ENCODE measurements around the gene CCNB1.
"Not testable (repeated sequence)": the region's sequence is repeated elsewhere in the genome, so short reads cannot be mapped to it uniquely, and the experiment has no call there.

The CCNB1 gene

DNA sequence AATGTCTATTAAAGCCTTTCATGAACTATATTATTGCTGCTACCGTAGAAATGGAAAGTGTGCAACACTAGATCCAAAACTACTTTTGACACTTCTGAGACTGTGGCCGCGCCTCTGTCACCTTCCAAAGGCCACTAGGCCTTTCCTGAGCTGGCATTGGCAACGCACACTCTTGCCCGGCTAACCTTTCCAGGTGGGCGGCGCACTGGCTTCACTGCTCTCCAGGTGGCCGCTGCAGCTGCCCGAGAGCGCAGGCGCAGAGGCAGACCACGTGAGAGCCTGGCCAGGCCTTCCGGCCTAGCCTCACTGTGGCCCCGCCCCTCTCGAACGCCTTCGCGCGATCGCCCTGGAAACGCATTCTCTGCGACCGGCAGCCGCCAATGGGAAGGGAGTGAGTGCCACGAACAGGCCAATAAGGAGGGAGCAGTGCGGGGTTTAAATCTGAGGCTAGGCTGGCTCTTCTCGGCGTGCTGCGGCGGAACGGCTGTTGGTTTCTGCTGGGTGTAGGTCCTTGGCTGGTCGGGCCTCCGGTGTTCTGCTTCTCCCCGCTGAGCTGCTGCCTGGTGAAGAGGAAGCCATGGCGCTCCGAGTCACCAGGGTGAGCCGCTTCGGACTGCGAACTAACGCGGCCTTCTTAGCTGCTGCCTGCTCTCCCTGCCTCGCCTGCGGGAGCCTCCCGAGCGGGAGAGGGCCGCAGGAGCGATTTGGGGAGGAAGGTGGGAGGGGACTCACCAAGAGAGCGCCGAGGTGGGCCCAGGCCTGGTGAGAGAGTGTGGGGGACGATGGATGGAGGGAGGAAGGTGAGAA, at the start of gene CCNB1:
Gene CCNB1 (plus strand): TSS at position 465 of the 807 bp plus-strand sequence. CDS start 113 bp downstream, at position 578.
- DNase-seq (ENCODE audit: low read depth), result peak; percentile 95

DNA sequence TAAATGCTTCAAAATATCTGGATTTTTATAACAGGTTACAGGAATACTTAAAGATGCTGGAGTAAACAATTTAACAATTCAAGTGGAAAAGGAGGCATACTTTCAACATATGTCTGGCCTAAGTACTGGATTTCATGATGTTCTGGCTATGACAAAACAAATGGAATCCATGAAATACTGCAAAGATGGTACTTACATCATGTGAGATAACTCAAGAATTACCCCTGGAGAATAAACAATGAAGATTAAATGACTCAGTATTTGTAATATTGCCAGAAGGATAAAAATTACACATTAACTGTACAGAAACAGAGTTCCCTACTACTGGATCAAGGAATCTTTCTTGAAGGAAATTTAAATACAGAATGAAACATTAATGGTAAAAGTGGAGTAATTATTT, 37.5 kb upstream of the CCNB1 start:
- no peak for DNase-seq (ENCODE audit: low read depth)

DNA sequence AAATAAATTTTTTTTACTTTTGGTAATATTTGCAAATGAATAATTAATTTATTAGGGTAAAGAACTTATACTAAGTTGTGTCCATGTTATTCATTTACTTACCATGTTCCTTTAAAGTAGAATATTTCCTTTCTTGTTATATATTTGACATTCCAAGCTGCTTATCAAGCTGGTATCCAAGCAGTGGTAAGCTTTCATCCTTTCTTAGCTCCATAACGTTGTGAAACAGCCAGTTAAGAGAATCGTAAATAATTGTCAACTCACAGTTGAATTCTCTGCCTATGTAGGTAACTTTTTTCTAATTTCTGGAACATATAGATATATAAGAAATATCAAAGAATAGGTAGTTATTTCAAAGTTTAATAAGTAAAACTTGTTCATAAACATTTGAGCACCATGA, 36.7 kb upstream of the CCNB1 start:
- no peak for DNase-seq (ENCODE audit: low read depth)

DNA sequence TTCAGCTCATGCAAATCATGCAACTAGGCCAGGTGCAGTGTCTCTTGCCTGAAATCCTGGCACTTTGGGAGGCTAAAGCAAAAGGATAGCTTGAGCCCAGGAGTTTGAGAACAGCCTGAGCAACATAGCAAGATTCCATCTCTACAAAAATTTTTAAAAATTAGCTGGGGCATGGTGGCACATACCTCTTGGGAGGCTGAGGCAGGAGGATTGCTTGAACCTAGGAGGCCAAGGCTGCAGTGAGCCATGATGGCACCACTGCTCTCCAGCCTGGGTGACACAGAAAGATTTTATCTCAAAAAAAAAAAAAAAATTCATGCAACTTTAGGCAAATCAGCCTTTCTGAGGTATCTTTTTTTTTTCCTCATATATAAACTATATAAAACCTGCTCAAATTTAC, 35.6 kb upstream of the CCNB1 start:
- no peak for DNase-seq (ENCODE audit: low read depth)

DNA sequence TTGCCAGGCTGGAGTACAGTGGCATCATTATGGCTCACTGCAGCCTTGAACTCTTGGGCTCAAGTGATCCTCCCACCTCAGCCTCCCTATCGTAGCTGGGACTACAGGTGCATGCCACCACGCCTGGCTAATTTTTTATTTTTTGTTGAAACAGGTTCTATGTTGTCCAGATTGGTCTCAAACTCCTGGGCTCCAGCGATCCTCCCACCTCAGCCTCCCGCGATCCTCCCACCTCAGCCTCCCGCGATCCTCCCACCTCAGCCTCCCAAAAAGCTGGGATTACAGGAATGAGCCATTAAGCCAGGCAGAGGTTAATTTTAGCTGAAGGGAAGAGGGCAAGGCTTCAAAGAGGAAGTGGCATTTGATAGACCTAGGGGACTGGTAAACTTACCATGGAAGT, 32.8 kb upstream of the CCNB1 start:
- DNase-seq (ENCODE audit: low read depth), result no peak

DNA sequence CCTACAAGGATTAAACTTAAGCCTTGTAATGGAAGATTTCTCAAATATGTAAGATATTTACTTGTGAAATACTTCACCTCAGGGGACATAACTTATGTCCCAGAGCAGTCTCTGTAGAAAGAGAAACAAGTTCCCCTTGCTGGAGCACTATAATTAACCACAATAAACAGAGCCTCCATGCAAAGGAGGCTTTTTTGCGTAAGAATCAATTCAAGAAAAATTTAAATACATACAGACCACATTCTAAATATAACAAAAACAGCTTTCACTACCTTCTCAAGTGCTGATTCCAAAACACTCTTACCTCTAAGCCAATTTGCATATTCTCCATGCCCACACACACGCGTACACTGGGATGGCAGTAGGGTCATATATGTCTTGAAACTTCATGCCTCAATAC, 30.7 kb upstream of the CCNB1 start:
- DNase-seq (ENCODE audit: low read depth), result no peak

DNA sequence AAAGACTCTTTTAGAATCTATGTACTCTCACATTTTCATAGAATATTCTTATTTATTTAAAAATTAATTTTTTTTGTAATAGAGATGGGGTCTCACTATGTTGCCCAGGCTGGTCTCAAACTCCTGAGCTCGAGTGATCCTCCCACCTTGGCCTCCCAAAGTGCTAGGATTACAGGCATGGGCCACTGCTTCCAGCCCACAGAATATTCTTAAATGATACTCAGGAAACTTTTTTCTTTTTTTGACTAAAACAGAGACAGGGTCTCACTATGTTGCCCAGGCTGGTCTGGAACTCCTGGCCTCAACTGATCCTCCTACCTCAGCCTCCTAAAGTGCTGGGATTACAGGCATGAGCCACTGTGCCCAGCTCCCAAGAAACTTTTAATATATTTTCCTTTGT, 29.7 kb upstream of the CCNB1 start:
- DNase-seq (ENCODE audit: low read depth), result not testable (repeated sequence)

DNA sequence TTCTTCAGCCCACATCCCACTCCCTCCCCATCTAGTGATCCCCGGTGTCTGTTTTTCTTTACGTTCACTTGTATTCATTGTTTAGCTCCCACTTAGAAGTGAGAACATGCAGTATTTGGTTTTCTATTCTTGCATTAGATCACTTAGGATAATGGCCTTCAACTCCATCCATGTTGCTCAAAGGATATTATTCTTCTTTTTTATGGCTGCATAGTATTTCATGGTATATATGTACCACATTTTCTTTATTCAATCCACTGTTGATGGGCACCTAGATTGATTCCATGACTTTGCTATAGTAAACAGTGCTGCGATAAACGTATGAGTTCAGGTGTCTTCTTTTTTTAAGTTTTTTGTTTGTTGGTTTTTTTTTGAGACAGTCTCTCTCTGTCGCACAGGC, 29.1 kb upstream of the CCNB1 start:
- DNase-seq (ENCODE audit: low read depth), result no peak

DNA sequence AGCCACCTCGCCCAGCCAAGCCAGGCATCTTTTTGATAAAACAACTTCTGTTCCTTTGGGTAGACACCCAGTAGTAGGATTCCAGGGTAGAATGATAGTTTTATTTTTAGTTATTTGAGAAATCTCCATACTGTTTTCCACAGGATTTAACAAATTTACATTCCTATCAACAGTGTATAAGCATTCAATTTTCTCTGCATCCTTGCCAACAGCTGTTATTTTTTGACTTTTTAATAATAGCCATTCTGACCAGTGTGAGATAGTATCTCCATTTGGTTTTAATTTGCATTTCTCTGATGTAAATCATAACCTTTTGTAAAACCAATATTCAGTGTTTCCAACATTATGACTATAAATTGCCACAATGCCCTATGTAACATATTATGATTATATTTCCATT, 28.2 kb upstream of the CCNB1 start:
- no peak for DNase-seq (ENCODE audit: low read depth)

DNA sequence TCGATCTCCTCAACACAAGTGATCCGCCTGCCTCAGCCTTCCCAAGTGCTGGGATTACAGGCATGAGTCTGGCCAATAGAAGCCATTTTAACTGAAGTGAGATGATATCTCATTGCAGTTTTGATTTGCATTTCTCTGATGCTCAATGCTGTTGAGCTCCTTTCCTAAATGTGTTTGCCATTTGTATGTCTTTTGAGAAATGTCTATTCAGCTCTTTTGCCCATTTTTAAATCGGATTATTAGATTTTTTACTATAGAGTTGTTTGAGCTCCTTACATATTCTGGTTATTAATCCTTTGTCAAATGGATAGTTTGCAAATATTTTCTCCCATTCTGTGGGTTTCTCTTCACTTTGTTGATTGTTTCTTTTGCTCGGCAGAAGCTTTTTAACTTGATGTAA, 26.7 kb upstream of the CCNB1 start:
- DNase-seq (ENCODE audit: low read depth), result not testable (repeated sequence)

DNA sequence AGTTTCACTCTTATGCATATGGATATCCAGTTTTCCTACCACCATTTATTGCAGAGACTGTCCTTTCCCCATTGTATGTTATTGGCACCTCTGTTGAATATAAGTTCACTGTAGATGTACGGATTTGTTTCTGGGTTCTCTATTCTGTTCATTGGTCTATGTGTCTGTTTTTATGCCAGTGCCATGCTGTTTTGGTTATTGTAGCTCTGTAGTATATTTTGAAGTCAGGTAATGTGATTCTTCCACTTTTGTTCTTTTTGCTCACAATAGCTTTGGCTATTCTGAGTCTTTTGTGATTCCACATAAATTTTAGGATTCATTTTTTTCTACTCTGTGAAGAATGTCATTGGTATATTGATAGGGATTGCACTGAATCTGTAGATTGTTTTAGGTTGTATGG, 26.1 kb upstream of the CCNB1 start:
- no peak for DNase-seq (ENCODE audit: low read depth)

DNA sequence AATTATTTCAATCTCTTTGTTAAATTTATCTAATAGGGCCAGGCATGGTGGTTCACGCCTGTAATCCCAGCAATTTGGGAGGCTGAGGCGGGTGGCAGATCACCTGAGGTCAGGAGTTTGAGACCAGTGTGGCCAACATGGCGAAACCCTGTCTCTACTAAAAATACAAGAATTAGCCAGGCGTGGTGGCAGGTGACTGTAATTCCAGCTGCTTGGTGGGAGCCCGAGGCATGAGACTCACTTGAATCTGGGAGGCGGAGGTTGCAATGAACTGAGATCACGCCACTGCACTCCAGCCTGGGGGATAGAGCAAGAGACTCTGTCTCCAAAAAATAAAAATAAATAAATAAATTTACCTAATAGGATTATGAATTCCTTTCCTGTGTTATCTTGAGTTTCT, 18.4 kb upstream of the CCNB1 start:
- not testable (repeated sequence) for DNase-seq (ENCODE audit: low read depth)

DNA sequence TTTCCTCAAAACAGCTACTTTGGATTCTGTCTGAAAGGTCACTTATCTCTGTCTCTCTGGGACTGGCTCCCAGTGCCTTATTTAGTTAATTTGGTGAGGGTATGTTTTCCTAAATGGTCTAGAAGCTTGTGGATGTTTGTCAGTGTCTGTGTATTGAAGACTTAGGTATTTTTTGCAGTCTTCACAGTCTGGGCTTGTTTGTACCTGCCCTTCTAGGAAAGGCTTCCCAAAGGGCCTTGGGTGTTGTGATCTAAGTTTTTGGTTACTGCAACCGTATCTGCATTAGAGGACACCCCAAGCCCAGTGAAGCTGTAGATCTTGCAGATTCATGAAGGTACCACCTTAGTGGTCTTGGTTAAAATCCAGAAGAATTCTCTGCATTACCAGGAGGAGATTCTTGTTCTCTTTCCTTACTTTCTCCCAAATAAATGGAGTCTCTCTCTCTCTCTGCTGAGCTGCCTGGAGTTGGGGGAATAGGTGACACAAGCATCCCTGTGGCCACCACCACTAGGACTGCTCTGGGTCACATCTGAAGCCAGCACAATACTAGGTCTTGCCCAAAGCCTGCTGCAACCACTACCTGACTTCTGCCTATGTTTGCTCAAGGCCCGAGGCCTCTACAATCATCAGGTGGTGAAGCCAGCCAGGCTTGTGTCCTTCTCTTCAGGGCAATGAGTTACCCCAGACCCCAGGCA, 17.8 kb upstream of the CCNB1 start:
- no peak for DNase-seq (ENCODE audit: low read depth)

DNA sequence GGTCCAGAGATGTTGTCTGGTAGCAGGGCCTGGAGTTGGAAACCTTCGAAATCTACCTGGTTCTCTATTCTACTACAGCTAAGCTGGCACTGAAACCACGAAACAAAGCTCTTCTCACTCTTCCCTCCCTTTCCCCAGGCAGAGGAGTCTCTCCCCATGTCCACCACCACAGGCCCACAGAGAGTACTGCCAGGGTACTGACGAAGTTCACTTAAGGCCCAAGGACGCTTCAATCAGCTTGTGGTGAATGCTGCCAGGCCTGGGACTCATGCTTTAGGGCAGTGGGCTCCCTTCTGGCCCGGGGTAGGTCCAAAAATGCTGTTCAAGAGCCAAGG, 17.3 kb upstream of the CCNB1 start:
- no peak for DNase-seq (ENCODE audit: low read depth)

DNA sequence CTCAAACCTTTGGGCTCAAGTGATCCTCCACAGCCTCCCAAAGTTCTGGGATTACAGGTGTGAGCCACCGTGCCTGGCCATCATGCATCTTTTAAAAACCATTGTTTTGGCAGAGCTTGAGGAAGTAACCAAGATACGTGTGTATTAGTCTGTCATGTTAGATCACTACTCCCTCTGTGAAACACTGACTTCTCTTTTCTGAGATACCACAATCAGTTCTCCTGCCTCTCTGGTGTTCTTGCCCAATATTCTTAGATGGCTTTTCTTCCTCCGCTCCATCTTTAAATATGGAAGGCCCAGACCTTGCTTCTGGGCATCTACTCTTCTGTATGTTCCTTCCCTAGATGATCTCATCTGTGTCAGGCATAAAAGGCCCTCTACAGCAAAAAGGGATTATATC, 14.2 kb upstream of the CCNB1 start:
- no peak for DNase-seq (ENCODE audit: low read depth)

DNA sequence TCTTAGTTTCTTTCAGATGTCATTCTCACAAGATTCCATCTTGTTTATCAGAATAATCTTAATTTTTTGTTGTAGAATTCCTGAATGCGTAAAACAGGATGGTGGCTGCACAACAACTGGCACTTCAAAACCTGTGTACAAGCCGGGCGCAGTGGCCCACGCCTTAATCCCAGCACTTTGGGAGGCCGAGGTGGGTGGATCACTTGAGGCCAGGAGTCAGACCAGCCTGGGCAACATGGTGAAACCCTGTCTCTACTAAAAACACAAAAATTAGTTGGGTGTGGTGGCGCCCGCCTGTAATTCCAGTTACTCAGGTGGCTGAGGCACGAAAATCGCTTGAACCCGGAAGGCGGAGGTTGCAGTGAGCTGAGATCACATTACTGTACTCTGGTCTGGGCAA, 10.5 kb upstream of the CCNB1 start:
- DNase-seq (ENCODE audit: low read depth), result no peak

DNA sequence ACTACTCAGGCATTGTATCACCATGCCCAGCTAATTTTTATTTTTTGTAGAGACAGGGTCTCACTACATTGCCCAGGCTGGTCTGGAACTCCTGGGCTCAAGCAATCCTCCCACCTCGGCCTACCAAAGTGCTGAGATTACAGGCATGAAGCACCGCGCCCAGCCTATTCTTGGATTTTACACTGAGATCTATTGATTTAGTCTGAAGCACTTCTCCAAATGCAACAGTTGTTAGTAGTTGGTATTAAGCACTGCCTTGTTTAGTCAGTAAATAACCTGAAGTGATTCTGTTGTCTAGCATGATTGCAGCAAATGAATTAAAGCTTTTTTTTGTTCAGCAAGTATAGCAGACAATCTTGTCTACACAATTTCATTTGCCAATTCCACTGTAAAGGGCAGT, 8.9 kb upstream of the CCNB1 start:
- no peak for DNase-seq (ENCODE audit: low read depth)

DNA sequence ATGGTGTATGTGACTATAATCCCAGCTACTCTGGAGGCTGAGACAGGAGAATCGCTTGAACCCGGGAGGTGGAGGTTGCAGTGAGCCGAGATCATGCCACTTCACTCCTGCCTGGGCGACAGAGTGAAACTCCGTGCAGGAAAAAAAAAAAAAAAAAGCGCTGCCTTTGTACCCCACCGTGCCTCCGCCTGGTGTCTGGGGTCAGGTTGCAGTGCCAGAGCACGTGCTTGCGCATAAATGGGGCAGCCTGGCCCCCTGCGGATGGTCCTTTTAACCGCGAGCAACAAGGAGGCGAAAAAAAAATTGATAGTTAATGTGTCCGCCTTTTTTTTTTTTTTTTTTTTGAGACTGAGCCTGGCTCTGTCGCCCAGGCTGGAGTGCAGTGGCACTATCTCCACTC, 6.3 kb upstream of the CCNB1 start:
- no peak for DNase-seq (ENCODE audit: low read depth)

DNA sequence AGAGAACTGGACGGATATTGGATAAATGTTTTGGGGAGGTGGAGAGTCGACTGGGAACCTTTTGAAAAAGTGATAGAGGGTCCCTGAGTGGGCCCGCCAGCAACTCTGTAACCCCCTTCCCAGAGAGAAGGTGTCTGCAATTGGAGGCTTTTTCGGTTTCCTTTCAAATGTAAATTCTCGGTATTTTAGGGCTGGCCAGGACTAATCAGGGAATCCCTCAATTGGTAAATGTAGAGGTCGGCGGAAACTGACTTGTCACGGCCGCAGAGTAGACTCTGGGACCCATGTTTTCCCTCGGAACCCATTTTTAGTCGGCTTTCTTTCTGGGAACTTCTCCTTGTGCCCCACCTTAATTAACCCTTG, 524 bp downstream of the CCNB1 start:
- no peak for DNase-seq (ENCODE audit: low read depth)

DNA sequence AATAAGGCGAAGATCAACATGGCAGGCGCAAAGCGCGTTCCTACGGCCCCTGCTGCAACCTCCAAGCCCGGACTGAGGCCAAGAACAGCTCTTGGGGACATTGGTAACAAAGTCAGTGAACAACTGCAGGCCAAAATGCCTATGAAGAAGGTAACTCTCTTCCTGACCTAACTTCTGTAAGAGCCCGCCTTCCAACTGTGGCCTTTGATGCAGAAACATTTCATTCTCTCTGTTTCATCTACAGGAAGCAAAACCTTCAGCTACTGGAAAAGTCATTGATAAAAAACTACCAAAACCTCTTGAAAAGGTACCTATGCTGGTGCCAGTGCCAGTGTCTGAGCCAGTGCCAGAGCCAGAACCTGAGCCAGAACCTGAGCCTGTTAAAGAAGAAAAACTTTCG, 979 bp downstream of the CCNB1 start:
- no peak for DNase-seq (ENCODE audit: low read depth)

DNA sequence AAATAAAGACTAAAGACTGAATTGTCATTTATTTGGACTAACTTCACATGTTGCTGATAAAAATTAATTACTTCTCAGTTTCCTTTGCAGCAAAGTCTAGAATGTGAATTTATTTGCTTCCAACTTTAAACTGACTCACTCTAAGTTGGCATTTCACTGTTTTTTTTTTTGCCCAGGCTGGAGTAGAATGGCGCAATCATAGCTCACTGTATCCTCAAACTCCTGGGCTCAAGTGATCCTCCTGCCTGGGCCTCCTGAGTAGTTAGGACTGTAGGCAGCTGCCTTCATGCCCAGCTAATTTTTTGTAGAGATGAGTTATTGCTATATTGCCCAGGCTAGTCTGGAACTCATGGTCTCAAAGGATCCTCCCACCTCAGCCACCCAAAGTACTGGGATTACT, 3.5 kb downstream of the CCNB1 start:
- no peak for DNase-seq (ENCODE audit: low read depth)

DNA sequence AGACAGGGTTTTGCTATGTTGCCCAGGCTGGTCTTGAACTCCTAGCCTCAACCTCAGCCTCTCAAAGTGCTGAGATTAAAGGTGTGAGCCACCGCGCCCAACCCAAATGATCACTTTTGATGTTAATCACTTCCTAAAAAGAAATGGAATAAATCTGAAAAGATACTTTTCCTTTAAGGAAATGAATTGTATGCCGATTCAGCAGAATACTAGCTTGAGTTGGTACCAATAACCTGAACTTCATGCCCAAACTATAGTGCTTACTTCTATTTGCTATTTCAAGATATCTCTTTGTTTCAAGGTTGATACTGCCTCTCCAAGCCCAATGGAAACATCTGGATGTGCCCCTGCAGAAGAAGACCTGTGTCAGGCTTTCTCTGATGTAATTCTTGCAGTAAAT, 4.0 kb downstream of the CCNB1 start:
- DNase-seq (ENCODE audit: low read depth), result no peak

DNA sequence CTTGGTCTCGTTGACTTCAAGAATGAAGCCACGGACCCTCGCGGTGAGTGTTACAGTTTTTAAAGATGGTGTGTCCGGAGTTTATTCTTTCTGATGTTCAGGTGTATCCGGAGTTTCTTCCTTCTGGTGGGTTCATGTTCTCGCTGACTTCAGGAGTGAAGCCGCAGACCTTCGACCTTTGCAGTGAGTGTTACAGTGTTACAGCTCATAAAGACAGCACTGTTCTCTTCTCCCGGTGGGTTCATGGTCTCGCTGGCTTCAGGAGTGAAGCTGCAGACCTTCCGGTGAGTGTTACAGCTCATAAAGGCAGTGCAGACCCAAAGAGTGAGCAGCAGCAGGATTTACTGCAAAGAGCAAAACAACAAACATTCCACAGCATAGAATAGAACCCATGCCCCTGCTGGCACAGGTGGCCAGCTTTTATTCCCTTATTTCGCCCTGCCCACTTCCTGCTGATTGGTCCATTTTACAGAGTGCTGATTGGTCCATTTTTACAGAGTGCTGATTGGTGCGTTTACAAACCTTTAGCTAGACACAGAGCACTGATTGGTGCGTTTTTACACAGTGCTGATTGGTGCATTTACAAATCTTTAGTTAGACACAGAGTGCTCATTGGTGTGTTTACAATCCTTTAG, 14.8 kb downstream of the CCNB1 start:
- not testable (repeated sequence) for DNase-seq (ENCODE audit: low read depth)

DNA sequence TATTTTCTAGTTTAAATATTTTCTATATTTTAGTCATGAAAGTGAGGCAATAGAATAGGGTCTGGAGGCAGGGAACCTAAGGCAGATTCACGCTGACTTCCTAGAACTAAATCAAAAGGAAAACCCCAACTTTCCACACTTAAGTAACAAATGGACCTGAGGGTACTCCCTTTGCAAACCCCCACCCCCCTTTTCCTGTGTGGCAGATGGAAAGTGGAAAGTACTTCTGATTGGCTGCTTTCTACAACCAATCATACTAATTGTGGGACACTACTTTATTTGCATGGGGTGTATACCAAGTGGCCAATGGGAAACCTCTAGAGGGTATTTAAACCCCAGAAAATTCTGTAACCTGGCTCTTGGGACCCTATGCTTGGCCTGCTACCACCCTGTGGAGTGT, 17.7 kb downstream of the CCNB1 start:
- no peak for DNase-seq (ENCODE audit: low read depth)

Data from T-helper 22 cell (primary cell).